GM19467 (cell line): ENCODE measurements around the gene UBE2O.
"Not testable (repeated sequence)": the region's sequence is repeated elsewhere in the genome, so short reads cannot be mapped to it uniquely, and the experiment has no call there.

Experiments
- ATAC-seq: cut with Tn5 transposase; IDR thresholded peaks from one replicate; pipeline ENCODE4 v1.9.1; 2021; ENCODE audit warnings: mild to moderate bottlenecking, moderate library complexity; ENCODE audit not compliant: unreplicated experiment

UBE2O gene

GRCh38 chr17:76356803-76357456 is 96.0 kb downstream of the UBE2O start:
- no peak for ATAC-seq

- ATAC-seq, result no peak
These were observed 98.1 kb downstream of the UBE2O start for GRCh38 chr17:76354747-76355310.

GRCh38 chr17:76354317-76354729 is 98.6 kb downstream of the UBE2O start:
- no peak for ATAC-seq

- ATAC-seq, result peak; percentile 79
These were observed 99.2 kb downstream of the UBE2O start, which contains the start of gene PRPSAP1 for GRCh38 chr17:76353599-76354316. TSS of gene PRPSAP1 (minus strand) at chr17:76353916. CDS start at chr17:76353703, 213 bp downstream.

- ATAC-seq, result peak; percentile 22
These were observed 99.9 kb downstream of the UBE2O start for GRCh38 chr17:76353004-76353598.

- no peak for ATAC-seq
These were observed 101.4 kb downstream of the UBE2O start for GRCh38 chr17:76351526-76352071.

- ATAC-seq, result no peak
These were observed 102.5 kb downstream of the UBE2O start for GRCh38 chr17:76350463-76350862.

- not testable (repeated sequence) for ATAC-seq
These were observed 106.0 kb downstream of the UBE2O start for GRCh38 chr17:76346936-76347335.

- ATAC-seq, result no peak
These were observed 107.5 kb downstream of the UBE2O start for GRCh38 chr17:76345377-76345974.

GRCh38 chr17:76343106-76343505 is 109.8 kb downstream of the UBE2O start:
- no peak for ATAC-seq

- ATAC-seq, result no peak
These were observed 111.7 kb downstream of the UBE2O start for GRCh38 chr17:76341301-76341700.
